Measurements from ENCODE around the gene LRP8.

Gene LRP8

DNA sequence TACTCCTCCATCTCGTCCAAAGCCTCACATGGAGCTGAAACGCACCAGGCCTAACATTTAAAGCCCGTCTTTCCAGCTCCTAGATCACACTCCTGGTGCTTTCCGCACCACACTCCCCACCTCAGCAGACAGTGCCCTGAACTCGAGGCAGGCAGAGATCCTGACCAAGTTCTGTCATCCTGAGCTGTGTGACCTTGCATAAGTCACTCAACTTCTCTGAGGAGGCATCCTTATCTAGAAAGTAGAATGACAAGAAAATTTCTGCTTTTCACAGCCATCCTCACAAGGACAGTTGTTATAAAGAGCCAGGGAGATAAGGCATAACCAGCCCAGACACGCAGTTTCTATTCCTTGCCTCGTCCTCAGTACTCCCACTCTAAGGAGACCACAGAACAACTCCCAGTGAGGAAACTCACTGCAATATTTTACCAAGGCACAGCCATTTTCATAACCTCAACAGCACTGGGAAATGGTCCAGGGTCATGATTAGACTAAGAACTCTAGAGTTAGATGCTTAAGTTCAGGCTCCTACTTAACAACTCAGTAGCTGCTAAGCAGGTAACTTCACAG is 3.1 kb downstream of the LRP8 start:
- Mint-ChIP-seq H3K27ac (peak overlapping the region; percentile 94), H3K9me3 (ENCODE audit: low read depth) (no peaks in the 10 kb centered on the region), H3K36me3 (peaks cover 5% of the 10 kb centered on the region), H3K27me3 (no peaks in the 10 kb centered on the region), H3K4me3 (peak overlapping the region; percentile 93), H3K4me1 (ENCODE audit: low read depth) (peaks cover 17% of the 10 kb centered on the region)

DNA sequence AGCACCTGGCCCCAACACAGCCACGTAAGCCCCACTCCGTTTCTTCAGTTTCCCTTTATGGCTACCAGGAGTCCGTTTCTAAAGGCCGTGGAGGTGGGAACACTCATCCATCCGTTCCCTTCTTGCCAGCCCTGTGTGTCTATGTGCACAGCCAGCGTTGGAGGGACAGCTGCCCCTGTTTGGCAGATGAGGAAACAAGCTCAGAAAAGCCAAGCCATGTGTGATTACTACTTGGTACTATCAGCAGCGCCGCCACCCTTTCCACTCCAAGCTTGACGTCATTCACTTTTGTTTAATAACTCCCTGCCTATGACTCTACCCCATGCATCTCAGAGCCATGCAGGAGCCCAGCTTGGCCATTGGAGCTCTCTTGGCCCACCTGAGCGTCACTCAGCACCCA is 3.5 kb downstream of the LRP8 start:
- no peaks in the 10 kb centered on the region for H3K27me3 Mint-ChIP-seq
- peaks cover 17% of the 10 kb centered on the region for H3K4me1 Mint-ChIP-seq (ENCODE audit: low read depth)
- H3K27ac Mint-ChIP-seq: peak overlapping the region; percentile 94
- peak overlapping the region; percentile 93 for H3K4me3 Mint-ChIP-seq
- H3K9me3 Mint-ChIP-seq (ENCODE audit: low read depth): no peaks in the 10 kb centered on the region
- H3K36me3 Mint-ChIP-seq: peaks cover 5% of the 10 kb centered on the region

DNA sequence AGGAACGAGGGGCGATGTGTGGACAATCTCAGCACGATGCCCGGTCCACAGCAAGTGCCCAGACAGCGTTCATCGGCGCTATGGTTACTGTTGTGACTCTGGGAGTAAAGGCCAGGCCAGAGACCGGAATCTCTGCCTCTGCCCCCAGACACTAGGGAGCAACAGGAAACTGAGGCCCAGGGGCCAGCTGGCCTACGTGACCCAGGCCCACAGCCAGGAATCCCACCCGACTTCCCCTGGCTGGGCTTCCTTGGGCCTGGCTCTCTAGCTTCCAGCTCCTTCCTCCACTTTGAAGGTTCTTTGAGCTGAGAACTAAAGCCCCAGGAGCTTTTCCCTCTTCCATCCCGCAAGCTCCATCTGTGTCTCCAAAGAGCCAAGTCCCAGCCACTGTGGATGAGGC is 4.6 kb downstream of the LRP8 start:
- no peak overlapping the region for H3K27ac Mint-ChIP-seq
- H3K4me1 Mint-ChIP-seq (ENCODE audit: low read depth): peaks cover 15% of the 10 kb centered on the region
- peaks cover 5% of the 10 kb centered on the region for H3K36me3 Mint-ChIP-seq
- no peaks in the 10 kb centered on the region for H3K27me3 Mint-ChIP-seq
- no peak overlapping the region for H3K4me3 Mint-ChIP-seq
- H3K9me3 Mint-ChIP-seq (ENCODE audit: low read depth): no peaks in the 10 kb centered on the region

DNA sequence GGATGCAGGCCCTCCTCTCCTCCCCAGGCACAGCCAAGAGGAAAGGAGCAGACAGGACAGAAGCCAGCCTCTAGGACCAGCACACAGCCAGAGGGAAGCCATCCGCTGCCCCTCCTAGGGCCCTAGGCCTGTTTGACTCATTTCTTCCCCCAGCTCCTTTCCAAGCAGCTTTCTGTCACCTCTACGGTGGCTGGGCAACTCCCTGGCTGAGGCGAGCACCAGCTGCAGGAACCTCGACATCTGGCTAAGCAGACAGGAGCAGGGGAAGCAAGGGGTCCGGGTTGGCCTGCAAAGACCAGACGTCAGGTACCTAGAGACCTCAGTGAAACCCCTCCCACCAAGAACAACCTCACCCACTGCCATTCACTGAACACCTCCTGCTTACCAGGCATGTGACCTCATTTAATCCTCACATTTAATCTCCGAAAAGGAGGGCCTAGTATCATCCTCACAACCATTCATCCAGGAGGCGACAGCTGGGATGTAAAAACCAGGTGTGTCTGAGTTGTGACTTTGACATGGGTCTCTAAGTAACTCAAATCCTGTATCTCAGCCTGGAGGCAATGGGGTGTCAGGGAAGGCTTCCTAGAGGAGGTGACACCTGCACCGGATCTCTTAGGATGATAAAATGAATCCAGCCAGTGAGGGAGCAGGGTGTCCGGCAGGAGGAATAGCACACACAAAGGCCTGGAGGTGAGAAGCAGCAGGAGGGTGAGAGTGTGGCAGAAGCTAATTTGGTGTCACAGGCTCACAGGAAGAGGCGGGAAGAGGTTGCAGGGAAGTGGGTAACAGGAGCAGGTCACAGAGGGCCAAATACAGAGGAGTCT is 5.9 kb downstream of the LRP8 start:
- Mint-ChIP-seq H3K36me3 (peaks cover 5% of the 10 kb centered on the region), H3K27me3 (no peaks in the 10 kb centered on the region), H3K4me3 (no peak overlapping the region), H3K4me1 (ENCODE audit: low read depth) (peaks cover 15% of the 10 kb centered on the region), H3K27ac (no peak overlapping the region), H3K9me3 (ENCODE audit: low read depth) (no peaks in the 10 kb centered on the region)

- H3K4me1 Mint-ChIP-seq (ENCODE audit: low read depth): peaks cover 16% of the 10 kb centered on the region
- H3K36me3 Mint-ChIP-seq: peaks cover 5% of the 10 kb centered on the region
- no peak overlapping the region for H3K27ac Mint-ChIP-seq
- H3K27me3 Mint-ChIP-seq: no peaks in the 10 kb centered on the region
- no peaks in the 10 kb centered on the region for H3K9me3 Mint-ChIP-seq (ENCODE audit: low read depth)
- H3K4me3 Mint-ChIP-seq: no peak overlapping the region
Measured at GRCh38 chr1:53321366-53321765, 6.5 kb downstream of the LRP8 start.

DNA sequence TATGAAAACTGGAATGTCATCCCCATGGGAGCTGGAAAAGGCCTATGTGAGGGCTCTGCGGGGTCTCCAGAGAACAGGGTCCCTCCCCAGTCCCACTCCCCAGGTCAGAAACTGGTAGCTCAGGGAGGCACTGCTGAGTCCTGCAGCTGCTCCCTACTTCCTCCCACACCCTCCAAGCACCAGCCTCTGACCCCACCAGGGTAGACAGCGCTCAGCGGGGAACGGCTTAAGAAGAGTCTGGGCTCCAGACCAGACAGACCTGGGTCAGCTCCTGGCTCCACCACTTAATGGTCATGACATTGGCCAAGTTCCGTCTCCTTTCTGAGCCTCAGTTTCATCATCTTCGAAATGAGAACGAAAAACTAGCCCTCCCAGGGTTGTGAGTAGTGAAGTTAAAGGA is 7.2 kb downstream of the LRP8 start:
- H3K27me3 Mint-ChIP-seq: no peaks in the 10 kb centered on the region
- H3K4me3 Mint-ChIP-seq: no peak overlapping the region
- peaks cover 5% of the 10 kb centered on the region for H3K36me3 Mint-ChIP-seq
- H3K27ac Mint-ChIP-seq: no peak overlapping the region
- H3K4me1 Mint-ChIP-seq (ENCODE audit: low read depth): peaks cover 13% of the 10 kb centered on the region
- H3K9me3 Mint-ChIP-seq (ENCODE audit: low read depth): no peaks in the 10 kb centered on the region

DNA sequence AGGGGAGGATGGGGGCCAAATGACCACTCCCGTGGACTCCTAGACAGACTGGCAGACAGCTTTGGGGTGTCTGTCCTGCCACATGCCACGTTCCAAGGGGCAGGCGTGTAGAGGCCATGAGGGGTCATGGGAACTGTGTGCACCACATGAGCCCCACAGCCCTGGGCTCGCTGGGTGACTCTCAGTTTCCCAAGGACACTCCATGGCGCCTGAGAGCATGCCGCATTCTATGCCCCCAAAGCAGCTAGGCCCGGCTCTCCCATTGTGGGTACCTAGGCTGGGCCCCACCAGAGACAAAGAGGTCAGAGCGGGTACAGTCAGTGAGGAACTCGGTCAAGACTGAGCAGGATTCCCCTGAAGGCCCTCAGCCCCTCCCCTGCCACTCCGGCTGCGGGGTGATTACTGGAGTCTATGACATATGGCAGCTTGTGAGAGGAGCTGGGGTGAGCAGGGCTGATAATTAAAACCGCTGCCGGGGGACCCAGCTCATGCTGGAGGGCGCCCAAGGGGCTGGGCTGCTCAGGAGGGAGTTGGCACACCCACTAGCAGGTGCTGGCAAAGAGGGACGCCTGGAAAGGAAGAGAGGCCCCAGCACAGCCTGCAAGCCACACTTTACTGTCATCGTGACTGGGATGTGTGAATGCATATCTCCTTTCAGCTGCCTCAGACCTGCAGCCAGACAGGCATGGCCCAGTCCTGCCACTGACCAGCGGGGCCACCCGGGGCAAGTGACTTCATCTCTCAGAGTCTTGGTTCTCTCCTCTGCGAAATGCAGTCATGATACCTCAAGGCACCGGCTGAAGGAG is 8.4 kb downstream of the LRP8 start:
- H3K27ac Mint-ChIP-seq: no peak overlapping the region
- no peaks in the 10 kb centered on the region for H3K9me3 Mint-ChIP-seq (ENCODE audit: low read depth)
- H3K27me3 Mint-ChIP-seq: no peaks in the 10 kb centered on the region
- no peak overlapping the region for H3K4me3 Mint-ChIP-seq
- no peaks in the 10 kb centered on the region for H3K36me3 Mint-ChIP-seq
- H3K4me1 Mint-ChIP-seq (ENCODE audit: low read depth): peaks cover 4% of the 10 kb centered on the region

- Mint-ChIP-seq H3K4me3 (no peak overlapping the region), H3K36me3 (peaks cover 3% of the 10 kb centered on the region), H3K27ac (no peak overlapping the region)
Measured at GRCh38 chr1:53317646-53318539, 10.0 kb downstream of the LRP8 start.

GRCh38 chr1:53316766-53317581 is 10.9 kb downstream of the LRP8 start:
- Mint-ChIP-seq H3K27me3 (no peaks in the 10 kb centered on the region), H3K9me3 (ENCODE audit: low read depth) (no peaks in the 10 kb centered on the region), H3K27ac (no peak overlapping the region), H3K4me1 (ENCODE audit: low read depth) (peaks cover 1% of the 10 kb centered on the region), H3K4me3 (no peak overlapping the region), H3K36me3 (peaks cover 3% of the 10 kb centered on the region)

More at GRCh38 chr1:53317646-53318539, 10.0 kb downstream of the LRP8 start:
- peaks cover 3% of the 10 kb centered on the region for H3K4me1 Mint-ChIP-seq (ENCODE audit: low read depth)
- no peaks in the 10 kb centered on the region for H3K9me3 Mint-ChIP-seq (ENCODE audit: low read depth)
- no peaks in the 10 kb centered on the region for H3K27me3 Mint-ChIP-seq

DNA sequence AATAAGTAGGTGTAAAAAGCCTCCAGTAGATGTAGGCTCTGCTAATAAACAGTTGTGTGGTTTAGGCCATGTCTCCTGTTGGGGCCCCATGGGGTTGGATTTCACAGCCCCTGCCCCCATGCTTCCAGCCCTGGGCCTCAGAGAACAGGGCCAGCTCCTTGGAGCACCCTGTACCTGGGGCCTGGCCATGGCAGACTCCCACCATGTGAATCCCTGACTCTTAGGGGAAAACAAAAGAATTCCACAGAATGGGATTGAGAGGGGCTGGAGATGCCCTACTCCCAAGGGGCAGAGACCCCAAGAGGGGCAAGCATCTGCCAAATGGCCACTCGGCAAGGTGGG is 11.5 kb downstream of the LRP8 start:
- Mint-ChIP-seq H3K9me3 (ENCODE audit: low read depth) (no peaks in the 10 kb centered on the region), H3K36me3 (peaks cover 3% of the 10 kb centered on the region), H3K4me3 (no peak overlapping the region), H3K4me1 (ENCODE audit: low read depth) (peaks cover 1% of the 10 kb centered on the region), H3K27ac (no peak overlapping the region), H3K27me3 (no peaks in the 10 kb centered on the region)

- H3K4me3 Mint-ChIP-seq: no peak overlapping the region
- no peak overlapping the region for H3K27ac Mint-ChIP-seq
- H3K27me3 Mint-ChIP-seq: no peaks in the 10 kb centered on the region
- H3K9me3 Mint-ChIP-seq (ENCODE audit: low read depth): no peaks in the 10 kb centered on the region
- peaks cover 1% of the 10 kb centered on the region for H3K4me1 Mint-ChIP-seq (ENCODE audit: low read depth)
- peaks cover 3% of the 10 kb centered on the region for H3K36me3 Mint-ChIP-seq
Measured at GRCh38 chr1:53315456-53316423, 12.1 kb downstream of the LRP8 start.

DNA sequence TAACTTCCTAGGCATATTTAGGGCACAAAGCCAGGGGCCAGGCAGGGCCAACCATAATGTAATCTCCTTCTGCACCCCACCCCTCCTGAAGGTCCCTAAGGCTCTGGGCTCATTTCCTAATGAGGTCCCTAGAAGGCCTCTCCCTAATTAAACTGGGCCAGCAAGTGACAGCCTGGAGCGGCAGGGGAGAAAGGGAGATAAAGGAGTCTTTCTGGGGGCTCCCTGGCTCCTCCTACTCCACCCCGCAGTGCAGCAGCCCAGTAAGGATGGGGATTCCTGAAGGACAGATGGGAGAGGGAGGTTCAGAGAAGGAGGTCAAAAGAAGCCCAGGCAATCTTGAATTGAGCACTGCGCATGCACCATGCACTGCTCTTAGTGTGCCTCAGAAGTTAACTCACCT is 12.8 kb downstream of the LRP8 start:
- no peaks in the 10 kb centered on the region for H3K27me3 Mint-ChIP-seq
- H3K9me3 Mint-ChIP-seq (ENCODE audit: low read depth): no peaks in the 10 kb centered on the region
- peaks cover 3% of the 10 kb centered on the region for H3K36me3 Mint-ChIP-seq
- H3K27ac Mint-ChIP-seq: no peak overlapping the region
- H3K4me1 Mint-ChIP-seq (ENCODE audit: low read depth): peaks cover 1% of the 10 kb centered on the region
- H3K4me3 Mint-ChIP-seq: no peak overlapping the region

- no peaks in the 10 kb centered on the region for H3K9me3 Mint-ChIP-seq (ENCODE audit: low read depth)
- peaks cover 1% of the 10 kb centered on the region for H3K4me1 Mint-ChIP-seq (ENCODE audit: low read depth)
- peaks cover 3% of the 10 kb centered on the region for H3K36me3 Mint-ChIP-seq
- H3K27me3 Mint-ChIP-seq: no peaks in the 10 kb centered on the region
- no peak overlapping the region for H3K27ac Mint-ChIP-seq
- H3K4me3 Mint-ChIP-seq: no peak overlapping the region
Measured at GRCh38 chr1:53314606-53315005, 13.3 kb downstream of the LRP8 start.
